CD4-positive, alpha-beta memory T cell (primary cell): Measurements from ENCODE around the gene BPIFB2. TPM values are rescaled to one million over a fixed set of nuclear protein-coding genes. Genes with fewer than 3 reads are reported as not detected.
"Not testable (repeated sequence)": the region's sequence is repeated elsewhere in the genome, so short reads cannot be mapped to it uniquely, and the experiment has no call there.

Experiments used
- CTCF ChIA-PET: fragments of 350-600 bp; sonication (Branson Sonifier 250); formaldehyde crosslinking; loops from one replicate; lab custom pipeline; 2021; ENCODE audit warnings: inconsistent platforms; ENCODE audit not compliant: partially characterized antibody; lab: Charles Lee
- POLR2A ChIA-PET: fragments of 350-600 bp; sonication (Branson Sonifier 250); formaldehyde crosslinking; loops from one replicate; lab custom pipeline; 2021; ENCODE audit not compliant: partially characterized antibody; lab: Charles Lee
- DNase-seq, 5 donors: peaks; one replicate each; pipeline versions ENCODE4 v3.0.0 to v3.0.0-alpha.2; 2020 to 2022; ENCODE audit warnings: mixed read lengths in 1 of 5
- H3K27ac ChIP-seq: one replicate; pipeline ENCODE4 v1.7.0; 2013; ENCODE audit warnings: low read depth, low read length
- H3K27me3 ChIP-seq: 2 replicates; pipeline ENCODE4 v1.7.0; 2013; ENCODE audit warnings: mild to moderate bottlenecking, low read length, moderate library complexity; ENCODE audit not compliant: insufficient read depth
- H3K36me3 ChIP-seq: 2 replicates; pipeline ENCODE4 v1.7.0; 2013; ENCODE audit warnings: mild to moderate bottlenecking, low read length, moderate library complexity; ENCODE audit not compliant: insufficient read depth
- H3K4me1 ChIP-seq: 2 replicates; pipeline ENCODE4 v1.7.0; 2013; ENCODE audit warnings: mild to moderate bottlenecking, low read length, moderate library complexity; ENCODE audit not compliant: insufficient read depth
- H3K4me3 ChIP-seq, 2 donors: one replicate each; pipeline ENCODE4 v1.7.0; 2013; ENCODE audit warnings: low read length in 2 of 2, mild to moderate bottlenecking in 1 of 2
- H3K9me3 ChIP-seq, 2 donors: one replicate each; pipeline ENCODE4 v1.7.0; 2013; ENCODE audit warnings: low read length in 2 of 2, control low read depth in 1 of 2; ENCODE audit not compliant: control insufficient read depth in 1 of 2
- H3K27ac Mint-ChIP-seq, 7 donors: one replicate each; pipeline ENCODE4 v1.8.0; 2020 to 2021; ENCODE audit warnings: mixed read lengths in 7 of 7, mild to moderate bottlenecking in 6 of 7, inconsistent platforms in 3 of 7, moderate library complexity in 3 of 7
- H3K27me3 Mint-ChIP-seq, 2 donors: one replicate each; pipeline ENCODE4 v1.8.0; 2020 to 2021; ENCODE audit warnings: mixed read lengths in 2 of 2
- H3K36me3 Mint-ChIP-seq, 2 donors: one replicate each; pipeline ENCODE4 v1.8.0; 2020 to 2021; ENCODE audit warnings: mixed read lengths in 2 of 2, inconsistent platforms in 1 of 2, mild to moderate bottlenecking in 1 of 2
- H3K4me1 Mint-ChIP-seq, 4 donors: one replicate each; pipeline ENCODE4 v1.8.0; 2020 to 2021; ENCODE audit warnings: mixed read lengths in 4 of 4, mild to moderate bottlenecking in 1 of 4
- H3K4me3 Mint-ChIP-seq, 8 donors: one replicate each; pipeline ENCODE4 v1.8.0; 2020 to 2021; ENCODE audit warnings: mixed read lengths in 8 of 8, mild to moderate bottlenecking in 7 of 8, moderate library complexity in 6 of 8, inconsistent platforms in 3 of 8
- H3K9me3 Mint-ChIP-seq, 8 donors: one replicate each; pipeline ENCODE4 v1.8.0; 2020 to 2021; ENCODE audit warnings: mixed read lengths in 8 of 8, mild to moderate bottlenecking in 5 of 8, inconsistent platforms in 3 of 8, moderate library complexity in 1 of 8
- intact Hi-C: fragments of 100-400 bp; cut with micrococcal nuclease; formaldehyde crosslinking; loops from one replicate; pipeline ENCODE4 v1.15.1; 2023
- polyA plus RNA-seq, 2 donors: library from polyadenylated mRNA; unstranded; fragments of 300-500 nt; fragmentation: Illumina TruSeq; gene quantifications; one replicate each; pipeline ENCODE4 v1.2.3, GENCODE V29; 2021
- total RNA-seq, 2 experiments: library from RNA; stranded (reverse); gene quantifications; one replicate each; pipeline ENCODE4 v1.2.3, GENCODE V29; 2021

BPIFB2 gene
- total and polyA plus RNA-seq, 4 experiments from 2014 or later = not detected

DNA sequence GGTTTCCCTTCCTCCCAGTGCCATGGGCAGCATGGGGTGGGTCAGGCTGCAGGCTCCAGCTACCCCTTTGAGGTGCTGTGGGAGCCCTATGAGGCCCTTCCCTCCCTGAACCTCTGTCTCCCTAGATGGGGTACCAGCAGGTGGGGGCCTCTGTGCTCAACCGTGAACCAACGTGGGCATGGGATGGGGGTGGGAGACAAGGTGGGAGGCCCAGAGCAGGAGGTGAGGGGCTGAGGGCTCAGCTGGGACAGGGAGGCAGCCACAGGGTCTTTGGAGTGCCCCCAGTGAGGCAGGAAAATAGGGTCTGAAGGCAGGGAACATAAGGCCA, 36.6 kb upstream of the BPIFB2 start:
- Histone ChIP-seq H3K27ac (peak overlapping the region; percentile 94), H3K27me3 (no peaks in the 10 kb centered on the region), H3K4me3 (peak overlapping the region in 1 of 2 donors; percentile 42), H3K36me3 (no peaks in the 10 kb centered on the region), H3K4me1 (peaks cover 91% of the 10 kb centered on the region), H3K9me3 (peaks cover 0 to under 1% of the 10 kb centered on the region in 2 donors)
- peaks cover 0 to 74% (median 31%) of the 10 kb centered on the region in 4 donors for H3K4me1 Mint-ChIP-seq
- H3K27me3 Mint-ChIP-seq = no peaks in the 10 kb centered on the region
- H3K9me3 Mint-ChIP-seq = peaks cover 0 to 17% (median 7%) of the 10 kb centered on the region in 8 donors
- DNase-seq = no peak
- ChIA-PET POLR2A (interaction anchor here (0.6 to 3.6 kb wide), 7 partner anchors 11 to 106 kb away, joined by 3 to 33 read pairs (median 4); partner anchors contain the start of gene SUN5), CTCF (interaction anchor here (0.8 to 10.1 kb wide), 4 partner anchors 12 to 26 kb away, joined by 3 to 86 read pairs (median 3); no protein-coding TSS in a partner anchor)
- intact Hi-C loops = loop anchor here (5.0 to 10.0 kb wide), 3 partner anchors 36 to 436 kb away; partner anchors contain the start of gene BPIFB2
- no peak overlapping the region for H3K27ac Mint-ChIP-seq
- H3K4me3 Mint-ChIP-seq = peak overlapping the region in 3 of 8 donors; percentile 13 to 72 (median 29)
- peaks cover 3 to 14% of the 10 kb centered on the region in 2 donors for H3K36me3 Mint-ChIP-seq

DNA sequence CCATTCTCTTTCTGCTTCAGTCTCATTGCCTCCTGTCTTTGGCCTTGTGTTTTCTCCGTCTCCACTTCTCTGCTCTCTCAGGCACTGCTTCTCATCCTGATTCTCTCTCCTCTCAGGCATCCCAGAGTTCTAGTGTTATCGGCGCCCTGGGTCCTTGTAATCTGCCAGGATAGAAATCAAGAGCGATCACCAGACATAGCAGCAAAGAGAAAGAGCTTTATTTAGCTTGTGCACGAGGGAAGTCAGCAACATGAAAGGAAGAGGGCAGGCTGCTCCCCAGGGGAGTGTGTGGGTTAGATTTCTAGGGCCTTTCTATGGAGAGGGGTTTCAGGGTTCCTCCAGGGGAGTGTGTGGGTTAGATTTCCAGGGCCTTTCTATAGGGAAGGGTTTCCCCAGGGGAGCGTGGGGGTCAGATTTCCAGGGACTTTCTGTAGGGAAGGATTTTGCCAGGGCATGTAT, 35.8 kb upstream of the BPIFB2 start:
- H3K4me3 ChIP-seq = peak overlapping the region; percentile 13 to 42
- H3K4me3 Mint-ChIP-seq = no peak overlapping the region
- peak in 2 of 5 donors; percentile 54 to 63 for DNase-seq

DNA sequence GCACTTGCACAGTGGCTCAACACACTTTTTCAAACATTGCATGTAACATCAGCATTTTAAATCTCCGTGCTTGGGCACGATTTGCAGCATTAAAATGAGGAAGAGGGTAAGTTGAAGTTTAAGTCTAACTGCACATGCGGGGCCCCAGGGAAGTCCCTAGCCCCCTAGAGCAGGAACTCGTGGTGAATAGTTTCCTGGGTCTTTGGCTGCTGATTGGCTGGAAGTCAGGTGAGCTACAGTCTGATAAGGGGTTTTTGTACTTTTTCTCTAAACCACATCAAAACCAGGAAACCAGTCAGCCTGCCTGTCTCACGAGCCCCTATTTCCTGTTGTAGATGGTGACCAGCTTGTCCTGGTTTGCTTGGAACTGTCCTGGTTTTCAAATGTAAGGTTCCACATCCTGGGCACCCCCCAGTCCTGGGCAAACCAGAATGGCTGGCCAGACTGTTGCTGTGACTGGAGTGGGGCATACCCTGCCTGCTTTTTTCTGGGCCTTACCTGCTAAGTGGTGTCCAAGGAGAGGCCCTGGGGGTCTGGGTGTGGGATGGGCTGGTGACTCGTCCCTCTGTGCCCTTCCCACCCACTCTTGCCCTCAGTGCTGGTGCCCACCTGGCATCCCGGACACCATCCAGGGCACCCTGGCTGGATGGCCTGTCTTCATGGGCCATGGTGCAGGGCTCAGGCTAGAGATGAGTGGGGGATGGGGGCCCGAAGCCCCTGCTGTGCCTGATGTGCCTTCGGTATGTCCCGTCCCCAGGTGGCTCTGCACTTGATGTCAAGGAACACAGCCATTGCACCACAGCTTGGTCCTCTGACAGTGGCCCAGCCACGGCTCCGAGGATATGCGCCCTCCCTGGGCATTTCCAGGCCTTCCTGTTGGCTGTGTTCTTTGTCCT, 35.1 kb upstream of the BPIFB2 start:
- peaks cover 91% of the 10 kb centered on the region for H3K4me1 ChIP-seq
- ChIA-PET POLR2A (interaction anchor here (0.7 to 3.6 kb wide), 12 partner anchors 9 to 70 kb away, joined by 3 to 33 read pairs (median 4); partner anchors contain the start of gene SUN5), CTCF (interaction anchor here (0.9 to 10.1 kb wide), 6 partner anchors 11 to 64 kb away, joined by 3 to 86 read pairs (median 3); partner anchors contain the start of gene SUN5)
- DNase-seq = peak; percentile 91 to 97 (median 93)
- no peaks in the 10 kb centered on the region for H3K27me3 Mint-ChIP-seq
- H3K27ac ChIP-seq = peak overlapping the region; percentile 94
- peaks cover 8 to 70% (median 34%) of the 10 kb centered on the region in 4 donors for H3K4me1 Mint-ChIP-seq
- peak overlapping the region in 1 of 8 donors; percentile 36 for H3K4me3 Mint-ChIP-seq
- H3K9me3 Mint-ChIP-seq = peaks cover 0 to 32% (median 17%) of the 10 kb centered on the region in 8 donors
- intact Hi-C loops = loop anchor here (1.0 to 10.0 kb wide), 4 partner anchors 27 to 438 kb away; partner anchors contain the start of gene BPIFB2
- peak overlapping the region; percentile 13 to 42 for H3K4me3 ChIP-seq
- H3K9me3 ChIP-seq = peaks cover 0 to 13% of the 10 kb centered on the region in 2 donors
- no peak overlapping the region for H3K27ac Mint-ChIP-seq
- H3K27me3 ChIP-seq = no peaks in the 10 kb centered on the region
- peaks cover 11 to 15% of the 10 kb centered on the region in 2 donors for H3K36me3 Mint-ChIP-seq
- H3K36me3 ChIP-seq = no peaks in the 10 kb centered on the region

More for the DNA sequence above, 35.8 kb upstream of the BPIFB2 start:
- Mint-ChIP-seq H3K36me3 (peaks cover 9 to 16% of the 10 kb centered on the region in 2 donors), H3K4me1 (peaks cover 5 to 73% (median 33%) of the 10 kb centered on the region in 4 donors), H3K9me3 (peaks cover 0 to 25% (median 13%) of the 10 kb centered on the region in 8 donors), H3K27me3 (no peaks in the 10 kb centered on the region), H3K27ac (no peak overlapping the region)
- intact Hi-C loops = loop anchor here (1.0 to 10.0 kb wide), 4 partner anchors 26 to 437 kb away; partner anchors contain the start of gene BPIFB2
- ChIA-PET CTCF (interaction anchor here (0.9 to 10.1 kb wide), 5 partner anchors 12 to 63 kb away, joined by 3 to 86 read pairs (median 3); no protein-coding TSS in a partner anchor), POLR2A (interaction anchor here (1.1 to 3.6 kb wide), 10 partner anchors 8 to 70 kb away, joined by 3 to 33 read pairs (median 4); partner anchors contain the start of gene SUN5)
- peak overlapping the region; percentile 94 for H3K27ac ChIP-seq
- H3K4me1 ChIP-seq = peaks cover 91% of the 10 kb centered on the region
- H3K27me3 ChIP-seq = no peaks in the 10 kb centered on the region
- H3K36me3 ChIP-seq = no peaks in the 10 kb centered on the region
- H3K9me3 ChIP-seq = peaks cover 0 to 8% of the 10 kb centered on the region in 2 donors

DNA sequence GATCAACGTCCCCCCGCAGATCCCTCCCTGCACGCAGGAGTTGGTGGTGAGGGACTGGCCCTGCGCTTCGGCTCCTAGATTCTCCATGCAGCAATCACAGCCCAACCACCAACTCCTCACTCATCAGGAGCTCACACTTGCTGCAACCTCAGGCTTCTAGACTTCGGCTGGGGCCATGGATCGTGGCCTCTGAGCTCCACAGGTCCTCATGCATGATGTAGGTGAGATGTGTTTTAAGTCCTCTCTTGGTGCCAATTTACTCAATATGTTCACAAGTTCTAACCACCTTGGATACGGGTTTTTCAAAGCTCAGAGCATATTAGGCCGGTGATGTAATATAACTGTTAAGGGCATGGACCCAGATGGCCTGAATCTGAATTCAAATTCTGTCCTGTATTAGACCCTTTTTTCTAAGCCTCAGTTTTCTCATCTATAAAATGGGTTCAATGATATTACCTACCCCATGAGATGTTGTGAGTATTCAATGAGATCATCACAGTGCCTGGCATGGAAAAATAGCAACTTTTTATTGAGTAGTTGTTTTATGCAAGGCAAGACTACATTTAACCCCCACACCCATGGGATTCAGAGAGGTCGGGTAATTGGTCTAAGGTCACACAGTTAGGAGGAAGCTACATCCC, 34.3 kb upstream of the BPIFB2 start:
- H3K9me3 ChIP-seq = peaks cover 0 to 13% of the 10 kb centered on the region in 2 donors
- no peaks in the 10 kb centered on the region for H3K36me3 ChIP-seq
- no peak for DNase-seq
- POLR2A ChIA-PET = interaction anchor here (1.8 to 3.6 kb wide), 5 partner anchors 7 to 71 kb away, joined by 4 to 33 read pairs (median 11); no protein-coding TSS in a partner anchor
- peak overlapping the region; percentile 94 for H3K27ac ChIP-seq
- Mint-ChIP-seq H3K27me3 (no peaks in the 10 kb centered on the region), H3K4me3 (peak overlapping the region in 1 of 8 donors; percentile 36), H3K27ac (no peak overlapping the region), H3K9me3 (peaks cover 0 to 32% (median 18%) of the 10 kb centered on the region in 8 donors), H3K36me3 (peaks cover 11 to 15% of the 10 kb centered on the region in 2 donors), H3K4me1 (peaks cover 8 to 64% (median 35%) of the 10 kb centered on the region in 4 donors)
- intact Hi-C loops = loop anchor here (5.0 to 10.0 kb wide), 3 partner anchors 34 to 438 kb away; partner anchors contain the start of gene BPIFB2
- H3K4me1 ChIP-seq = peaks cover 89% of the 10 kb centered on the region
- CTCF ChIA-PET = interaction anchor here (1.0 to 10.1 kb wide), 3 partner anchors 10 to 32 kb away, joined by 3 to 86 read pairs (median 9); partner anchors contain the start of gene SUN5
- peak overlapping the region; percentile 3 to 42 for H3K4me3 ChIP-seq
- H3K27me3 ChIP-seq = no peaks in the 10 kb centered on the region

DNA sequence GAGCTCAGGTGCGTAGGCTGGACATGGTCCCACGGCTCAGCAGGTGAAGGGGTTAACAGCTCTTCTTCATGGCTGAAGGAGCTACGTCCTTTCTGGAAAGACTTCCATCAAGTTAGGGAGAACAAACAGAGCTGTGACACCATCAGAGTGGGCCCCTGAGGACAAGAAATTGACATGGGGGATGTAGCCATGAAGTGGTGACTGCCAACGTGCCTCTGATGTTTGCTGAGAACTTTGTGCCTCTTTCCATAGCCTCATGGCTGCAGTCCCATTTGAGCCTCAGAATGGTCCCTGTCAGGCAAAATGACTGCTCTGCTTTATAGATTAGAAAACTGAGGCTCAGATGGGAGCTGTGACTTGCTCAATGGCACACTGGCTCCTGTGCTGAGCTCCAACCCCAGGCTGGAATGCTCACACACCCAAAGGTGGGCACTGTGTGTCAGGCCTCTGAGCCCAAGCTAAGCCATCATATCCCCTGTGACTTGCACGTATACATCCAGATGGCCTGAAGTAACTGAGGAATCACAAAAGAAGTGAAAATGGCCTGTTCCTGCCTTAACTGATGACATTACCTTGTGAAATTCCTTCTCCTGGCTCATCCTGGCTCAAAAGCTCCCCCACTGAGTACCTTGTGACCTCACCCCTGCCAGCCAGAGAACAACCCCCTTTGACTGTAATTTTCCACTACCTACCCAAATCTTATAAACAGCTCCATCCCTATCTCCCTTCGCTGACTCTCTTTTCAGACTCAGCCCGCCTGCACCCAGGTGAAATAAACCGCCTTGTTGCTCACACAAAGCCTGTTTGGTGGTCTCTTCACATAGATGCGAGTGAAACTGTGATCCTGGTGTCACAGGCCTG, 33.1 kb upstream of the BPIFB2 start:
- H3K36me3 ChIP-seq, H3K27me3 Mint-ChIP-seq, H3K27ac ChIP-seq, DNase-seq, H3K27me3 ChIP-seq, H3K4me3 ChIP-seq: not testable (repeated sequence)
- H3K4me1 Mint-ChIP-seq = peaks cover 8 to 54% (median 31%) of the 10 kb centered on the region in 4 donors
- intact Hi-C loops = loop anchor here (5.0 to 10.0 kb wide), 3 partner anchors 33 to 440 kb away; partner anchors contain the start of gene BPIFB2
- CTCF ChIA-PET = interaction anchor here (2.3 to 10.1 kb wide), 2 partner anchors 9 to 30 kb away, joined by 9 to 86 read pairs; no protein-coding TSS in a partner anchor
- POLR2A ChIA-PET = interaction anchor here (2.0 to 2.8 kb wide), 2 partner anchors 9 to 13 kb away, joined by 4 to 11 read pairs; no protein-coding TSS in a partner anchor
- Histone ChIP-seq H3K4me1 (peaks cover 76% of the 10 kb centered on the region), H3K9me3 (peaks cover 0 to 13% of the 10 kb centered on the region in 2 donors)
- H3K9me3 Mint-ChIP-seq = peaks cover 0 to 32% (median 18%) of the 10 kb centered on the region in 8 donors
- H3K27ac Mint-ChIP-seq = peak overlapping the region in 2 of 7 donors; percentile 87 to 90
- peak overlapping the region in 4 of 8 donors; percentile 30 to 54 (median 41) for H3K4me3 Mint-ChIP-seq
- peaks cover 11 to 15% of the 10 kb centered on the region in 2 donors for H3K36me3 Mint-ChIP-seq
